A172 (cell line): ENCODE measurements around the gene SNX9. TPM values are rescaled to one million over a fixed set of nuclear protein-coding genes. Genes with fewer than 3 reads are reported as not detected.
"Not testable (repeated sequence)": the region's sequence is repeated elsewhere in the genome, so short reads cannot be mapped to it uniquely, and the experiment has no call there.

Source experiments
- DNase-seq: peaks from one replicate; pipeline ENCODE4 v3.0.0-alpha.2; 2015; ENCODE audit warnings: low spot score
- total RNA-seq: library from RNA; depleted of rRNA; stranded (reverse); fragments of >200 nt; shearing (Covaris generic); gene quantifications from 2 replicates; pipeline ENCODE4 v1.2.3, GENCODE V29; 2014; rRNA removed

Gene SNX9
- total RNA-seq: 22.5 and 24.5 TPM in 2 replicates

- peak; percentile 31 for DNase-seq
Observed at GRCh38 chr6:157823001-157823527, at the start of gene SNX9. TSS of gene SNX9 (plus strand) at chr6:157823246. CDS start at chr6:157823435, 189 bp downstream.

GRCh38 chr6:157773248-157773773, 49.7 kb upstream of the SNX9 start:
- DNase-seq: no peak

- DNase-seq: no peak
Observed at GRCh38 chr6:157774153-157775135, 48.6 kb upstream of the SNX9 start.

- no peak for DNase-seq
Observed at GRCh38 chr6:157775376-157775775, 47.7 kb upstream of the SNX9 start.

GRCh38 chr6:157777344-157777743, 45.7 kb upstream of the SNX9 start:
- no peak for DNase-seq

- DNase-seq: no peak
Observed at GRCh38 chr6:157778719-157779118, 44.3 kb upstream of the SNX9 start.

- no peak for DNase-seq
Observed at GRCh38 chr6:157779705-157780604, 43.1 kb upstream of the SNX9 start.

- no peak for DNase-seq
Observed at GRCh38 chr6:157785636-157786035, 37.4 kb upstream of the SNX9 start.

GRCh38 chr6:157786221-157786620, 36.8 kb upstream of the SNX9 start:
- DNase-seq: no peak

- DNase-seq: no peak
Observed at GRCh38 chr6:157787080-157787479, 36.0 kb upstream of the SNX9 start.

GRCh38 chr6:157788180-157788579, 34.9 kb upstream of the SNX9 start:
- DNase-seq: no peak

GRCh38 chr6:157789297-157789696, 33.7 kb upstream of the SNX9 start:
- no peak for DNase-seq

- DNase-seq: no peak
Observed at GRCh38 chr6:157789861-157790260, 33.2 kb upstream of the SNX9 start.

- no peak for DNase-seq
Observed at GRCh38 chr6:157790548-157791160, 32.4 kb upstream of the SNX9 start.

GRCh38 chr6:157791450-157791849, 31.6 kb upstream of the SNX9 start:
- no peak for DNase-seq

GRCh38 chr6:157792671-157793070, 30.4 kb upstream of the SNX9 start:
- no peak for DNase-seq

GRCh38 chr6:157794012-157794411, 29.0 kb upstream of the SNX9 start:
- not testable (repeated sequence) for DNase-seq

GRCh38 chr6:157795841-157796240, 27.2 kb upstream of the SNX9 start:
- no peak for DNase-seq

GRCh38 chr6:157798851-157799250, 24.2 kb upstream of the SNX9 start:
- DNase-seq: no peak

- not testable (repeated sequence) for DNase-seq
Observed at GRCh38 chr6:157799561-157799960, 23.5 kb upstream of the SNX9 start.
